Jurkat, Clone E6-1 (cell line): Measurements from ENCODE around the gene CXorf38.
"Not testable (repeated sequence)": the region's sequence is repeated elsewhere in the genome, so short reads cannot be mapped to it uniquely, and the experiment has no call there.

Experiments used
- DNase-seq: peaks from one replicate; pipeline ENCODE4 v3.0.0-alpha.2; 2011; ENCODE audit warnings: low read depth, low spot score
- H3K4me3 ChIP-seq: 2 replicates; pipeline ENCODE4 v1.5.1; 2011; ENCODE audit warnings: mild to moderate bottlenecking, low read length, control low read depth, moderate library complexity

CXorf38 gene

GRCh38 chrX:40644176-40644575, 3.2 kb downstream of the CXorf38 start:
- peak overlapping the region; percentile 58 for H3K4me3 ChIP-seq
- DNase-seq, result no peak

- DNase-seq, result no peak
- no peak overlapping the region for H3K4me3 ChIP-seq
Observed at GRCh38 chrX:40637687-40638086, 9.7 kb downstream of the CXorf38 start.

GRCh38 chrX:40632199-40632598, 15.2 kb downstream of the CXorf38 start:
- H3K4me3 ChIP-seq, result no peak overlapping the region
- DNase-seq, result no peak

- no peak for DNase-seq
- H3K4me3 ChIP-seq, result no peak overlapping the region
Observed at GRCh38 chrX:40628506-40628905, 18.9 kb downstream of the CXorf38 start.

- no peak for DNase-seq
- no peak overlapping the region for H3K4me3 ChIP-seq
Observed at GRCh38 chrX:40625294-40625693, 22.1 kb downstream of the CXorf38 start.

- no peak for DNase-seq
- H3K4me3 ChIP-seq, result no peak overlapping the region
Observed at GRCh38 chrX:40623665-40624064, 23.7 kb downstream of the CXorf38 start.

- no peak within 1 kb of the TSS for H3K4me3 ChIP-seq
- no peak for DNase-seq
Observed at GRCh38 chrX:40623139-40623536, 24.2 kb downstream of the CXorf38 start, which contains the start of gene MPC1L. Gene MPC1L, plus strand, starts transcription at chrX:40623428. Its CDS starts 138 bp downstream, at chrX:40623566.

- DNase-seq, result no peak
- no peak overlapping the region for H3K4me3 ChIP-seq
Observed at GRCh38 chrX:40622479-40623138, 24.8 kb downstream of the CXorf38 start.

- no peak overlapping the region for H3K4me3 ChIP-seq
- DNase-seq, result no peak
Observed at GRCh38 chrX:40617566-40617965, 29.8 kb downstream of the CXorf38 start.

GRCh38 chrX:40615976-40616375, 31.4 kb downstream of the CXorf38 start:
- no peak overlapping the region for H3K4me3 ChIP-seq
- DNase-seq, result no peak

- H3K4me3 ChIP-seq, result no peak overlapping the region
- DNase-seq, result no peak
Observed at GRCh38 chrX:40612511-40612910, 34.9 kb downstream of the CXorf38 start.

GRCh38 chrX:40607381-40607780, 40.0 kb downstream of the CXorf38 start:
- H3K4me3 ChIP-seq, result no peak overlapping the region
- no peak for DNase-seq

- no peak overlapping the region for H3K4me3 ChIP-seq
- DNase-seq, result no peak
Observed at GRCh38 chrX:40603446-40603845, 43.9 kb downstream of the CXorf38 start.

- not testable (repeated sequence) for H3K4me3 ChIP-seq
- peak; percentile 59 for DNase-seq
Observed at GRCh38 chrX:40589616-40590321, 57.6 kb downstream of the CXorf38 start.

- not testable (repeated sequence) for DNase-seq
Observed at GRCh38 chrX:40587623-40588022, 59.7 kb downstream of the CXorf38 start.

GRCh38 chrX:40582811-40583210, 64.5 kb downstream of the CXorf38 start:
- DNase-seq, result no peak
- H3K4me3 ChIP-seq, result no peak overlapping the region

More at GRCh38 chrX:40587623-40588022, 59.7 kb downstream of the CXorf38 start:
- not testable (repeated sequence) for H3K4me3 ChIP-seq

- DNase-seq, H3K4me3 ChIP-seq: not testable (repeated sequence)
Observed at GRCh38 chrX:40582178-40582577, 65.2 kb downstream of the CXorf38 start.

- peak; percentile 6 for DNase-seq
- peak overlapping the region; percentile 65 for H3K4me3 ChIP-seq
Observed at GRCh38 chrX:40581336-40581920, 65.9 kb downstream of the CXorf38 start.

- peak within 1 kb of the TSS; percentile 65 for H3K4me3 ChIP-seq
- peak; percentile 90 for DNase-seq
Observed at GRCh38 chrX:40580537-40581335, 66.6 kb downstream of the CXorf38 start, which contains the start of gene ATP6AP2. Gene ATP6AP2, plus strand, starts transcription at chrX:40580970. Its CDS starts 96 bp downstream, at chrX:40581066.
